NCI-H226 (cell line): Measurements from ENCODE around the gene RTN4RL1.
A peak's percentile ranks its signal among the peaks of the same experiment; 100 is the strongest.

Experiments
- DNase-seq: peaks from one replicate; pipeline ENCODE4 v3.0.0-alpha.2; 2015

The RTN4RL1 gene

GRCh38 chr17:2025220-2025621 lies at the start of gene RTN4RL1:
RTN4RL1 (minus strand) TSS chr17:2025334; CDS start chr17:2024865, 469 bp downstream.
- peak; percentile 73 for DNase-seq

- DNase-seq, result no peak
These were observed 49.8 kb upstream of the RTN4RL1 start for GRCh38 chr17:2074919-2075318.

- no peak for DNase-seq
These were observed 46.5 kb upstream of the RTN4RL1 start for GRCh38 chr17:2071455-2072281.

GRCh38 chr17:2071024-2071385 lies 45.9 kb upstream of the RTN4RL1 start:
- DNase-seq, result no peak

- no peak for DNase-seq
These were observed 45.3 kb upstream of the RTN4RL1 start for GRCh38 chr17:2070241-2071023.

GRCh38 chr17:2068519-2069051 lies 43.5 kb upstream of the RTN4RL1 start:
- DNase-seq, result no peak

- DNase-seq, result no peak
These were observed 42.9 kb upstream of the RTN4RL1 start for GRCh38 chr17:2068031-2068518.

GRCh38 chr17:2067608-2068024 lies 42.5 kb upstream of the RTN4RL1 start:
- DNase-seq, result no peak

- no peak for DNase-seq
These were observed 42.0 kb upstream of the RTN4RL1 start for GRCh38 chr17:2067048-2067561.

- no peak for DNase-seq
These were observed 40.8 kb upstream of the RTN4RL1 start for GRCh38 chr17:2065949-2066400.

- DNase-seq, result no peak
These were observed 40.0 kb upstream of the RTN4RL1 start for GRCh38 chr17:2064980-2065785.

GRCh38 chr17:2064520-2064971 lies 39.4 kb upstream of the RTN4RL1 start:
- no peak for DNase-seq

GRCh38 chr17:2064147-2064489 lies 39.0 kb upstream of the RTN4RL1 start:
- DNase-seq, result no peak

GRCh38 chr17:2063261-2064146 lies 38.4 kb upstream of the RTN4RL1 start:
- no peak for DNase-seq

- DNase-seq, result no peak
These were observed 37.5 kb upstream of the RTN4RL1 start for GRCh38 chr17:2062571-2063183.

- no peak for DNase-seq
These were observed 36.4 kb upstream of the RTN4RL1 start for GRCh38 chr17:2061441-2061958.

GRCh38 chr17:2060681-2061440 lies 35.7 kb upstream of the RTN4RL1 start:
- DNase-seq, result no peak

GRCh38 chr17:2060385-2060658 lies 35.2 kb upstream of the RTN4RL1 start:
- no peak for DNase-seq

- no peak for DNase-seq
These were observed 34.6 kb upstream of the RTN4RL1 start for GRCh38 chr17:2059547-2060384.
